ENCODE measurements around the gene ZBTB7C.

ZBTB7C gene

GRCh38 chr18:48181087-48181823 lies 227.9 kb downstream of the ZBTB7C start:
- H3K36me3 ChIP-seq (ENCODE audit: insufficient read depth, low read length), result no peaks in the 10 kb centered on the region
- H2AFZ ChIP-seq (ENCODE audit: low read depth, low read length), result no peak overlapping the region
- H3K4me2 ChIP-seq (ENCODE audit: insufficient read depth, low read length), result no peak overlapping the region
- no peaks in the 10 kb centered on the region; the same call in 1 of the 2 replicates for H4K20me1 ChIP-seq (ENCODE audit: insufficient read depth, low read length)
- no peak for ATAC-seq (ENCODE audit: insufficient read depth, low read depth)
- no peaks in the 10 kb centered on the region for H3K9me3 ChIP-seq (ENCODE audit: insufficient read depth, low read length, severe bottlenecking)
- H3K27me3 ChIP-seq (ENCODE audit: insufficient read depth, low read length, poor library complexity), result peaks cover 14% of the 10 kb centered on the region
- no peak for DNase-seq
- H3K27ac ChIP-seq (ENCODE audit: low read length), result no peak overlapping the region
- no peaks in the 10 kb centered on the region for H3K4me1 ChIP-seq (ENCODE audit: insufficient read depth, low read length)
- no peaks in the 10 kb centered on the region for H3K79me2 ChIP-seq (ENCODE audit: insufficient read depth, low read length)
- TF ChIP-seq, protein P1, sequence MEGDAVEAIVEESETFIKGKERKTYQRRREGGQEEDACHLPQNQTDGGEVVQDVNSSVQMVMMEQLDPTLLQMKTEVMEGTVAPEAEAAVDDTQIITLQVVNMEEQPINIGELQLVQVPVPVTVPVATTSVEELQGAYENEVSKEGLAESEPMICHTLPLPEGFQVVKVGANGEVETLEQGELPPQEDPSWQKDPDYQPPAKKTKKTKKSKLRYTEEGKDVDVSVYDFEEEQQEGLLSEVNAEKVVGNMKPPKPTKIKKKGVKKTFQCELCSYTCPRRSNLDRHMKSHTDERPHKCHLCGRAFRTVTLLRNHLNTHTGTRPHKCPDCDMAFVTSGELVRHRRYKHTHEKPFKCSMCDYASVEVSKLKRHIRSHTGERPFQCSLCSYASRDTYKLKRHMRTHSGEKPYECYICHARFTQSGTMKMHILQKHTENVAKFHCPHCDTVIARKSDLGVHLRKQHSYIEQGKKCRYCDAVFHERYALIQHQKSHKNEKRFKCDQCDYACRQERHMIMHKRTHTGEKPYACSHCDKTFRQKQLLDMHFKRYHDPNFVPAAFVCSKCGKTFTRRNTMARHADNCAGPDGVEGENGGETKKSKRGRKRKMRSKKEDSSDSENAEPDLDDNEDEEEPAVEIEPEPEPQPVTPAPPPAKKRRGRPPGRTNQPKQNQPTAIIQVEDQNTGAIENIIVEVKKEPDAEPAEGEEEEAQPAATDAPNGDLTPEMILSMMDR (IDR thresholded peaks at IDR 0.05; ENCODE audit: borderline replicate concordance, extremely low read depth, low read length, poor library complexity, severe bottlenecking), result no peak
- no peak for TF ChIP-seq EZH2 (IDR thresholded peaks at IDR 0.05; ENCODE audit: borderline replicate concordance, low read depth, low read length, severe bottlenecking)
- H3K9ac ChIP-seq (ENCODE audit: low read depth, low read length), result no peak overlapping the region
- no peak overlapping the region for H3K4me3 ChIP-seq (ENCODE audit: low read depth in 1 of 2, low read length in 2 of 2)

DNA sequence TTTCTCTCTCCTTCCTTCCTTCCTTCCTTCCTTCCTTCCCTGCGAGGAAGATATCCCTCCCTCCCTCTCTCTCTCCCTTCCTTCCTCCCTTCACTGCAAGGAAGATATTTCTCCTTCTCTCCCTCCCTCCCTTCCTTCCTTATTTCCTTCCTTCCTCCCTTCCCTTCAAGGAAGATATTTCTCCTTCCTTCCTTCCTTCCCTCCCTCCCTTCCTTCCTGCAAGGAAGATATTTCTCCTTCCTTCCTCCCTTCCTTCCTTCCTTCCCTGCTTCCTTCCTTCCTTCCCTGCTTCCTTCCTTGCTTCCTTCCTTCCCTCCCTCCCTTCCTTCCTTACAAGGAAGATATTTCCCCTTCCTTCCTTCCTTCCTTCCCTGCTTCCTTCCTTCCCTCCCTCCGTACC lies 229.5 kb downstream of the ZBTB7C start:
- Histone ChIP-seq H4K20me1 (ENCODE audit: insufficient read depth, low read length) (no peaks in the 10 kb centered on the region), H3K36me3 (ENCODE audit: insufficient read depth, low read length) (no peaks in the 10 kb centered on the region), H3K9ac (ENCODE audit: low read depth, low read length) (no peak overlapping the region), H2AFZ (ENCODE audit: low read depth, low read length) (no peak overlapping the region), H3K9me3 (ENCODE audit: insufficient read depth, low read length, severe bottlenecking) (no peaks in the 10 kb centered on the region), H3K79me2 (ENCODE audit: insufficient read depth, low read length) (no peaks in the 10 kb centered on the region), H3K27me3 (ENCODE audit: insufficient read depth, low read length, poor library complexity) (peaks cover 14% of the 10 kb centered on the region), H3K4me1 (ENCODE audit: insufficient read depth, low read length) (no peaks in the 10 kb centered on the region), H3K4me3 (ENCODE audit: low read depth in 1 of 2, low read length in 2 of 2) (no peak overlapping the region), H3K27ac (ENCODE audit: low read length) (no peak overlapping the region), H3K4me2 (ENCODE audit: insufficient read depth, low read length) (no peak overlapping the region)
- DNase-seq (no peak), ATAC-seq (ENCODE audit: insufficient read depth, low read depth) (no peak)
- TF ChIP-seq, protein P1 (IDR thresholded peaks at IDR 0.05; ENCODE audit: borderline replicate concordance, extremely low read depth, low read length, poor library complexity, severe bottlenecking), result no peak
- no peak for TF ChIP-seq EZH2 (IDR thresholded peaks at IDR 0.05; ENCODE audit: borderline replicate concordance, low read depth, low read length, severe bottlenecking)

DNA sequence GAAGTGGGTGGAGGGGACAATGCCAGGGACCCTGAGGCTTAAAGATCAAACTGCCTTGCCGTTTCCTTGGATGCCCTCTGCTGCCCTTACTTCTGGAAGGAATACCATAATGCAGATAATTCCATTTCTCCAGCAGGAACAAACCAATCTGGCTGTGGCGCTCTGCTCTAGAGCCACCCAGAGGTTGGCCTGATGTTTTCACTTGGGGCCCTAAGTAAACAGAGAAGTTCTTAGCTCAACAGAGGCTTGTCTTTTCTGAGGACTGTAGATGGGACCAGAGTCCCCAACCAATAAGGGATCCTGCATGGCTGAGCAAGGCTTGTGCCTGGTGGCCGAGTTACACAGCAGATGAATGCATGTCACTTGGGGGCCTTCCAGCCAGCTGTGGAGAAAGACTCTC lies 230.2 kb downstream of the ZBTB7C start:
- Histone ChIP-seq H3K4me2 (ENCODE audit: insufficient read depth, low read length) (no peak overlapping the region), H3K9me3 (ENCODE audit: insufficient read depth, low read length, severe bottlenecking) (no peaks in the 10 kb centered on the region), H3K27me3 (ENCODE audit: insufficient read depth, low read length, poor library complexity) (peaks cover 11% of the 10 kb centered on the region), H3K9ac (ENCODE audit: low read depth, low read length) (no peak overlapping the region), H3K4me1 (ENCODE audit: insufficient read depth, low read length) (no peaks in the 10 kb centered on the region), H4K20me1 (ENCODE audit: insufficient read depth, low read length) (no peaks in the 10 kb centered on the region), H3K4me3 (ENCODE audit: low read depth in 1 of 2, low read length in 2 of 2) (no peak overlapping the region), H3K27ac (ENCODE audit: low read length) (no peak overlapping the region), H3K36me3 (ENCODE audit: insufficient read depth, low read length) (no peaks in the 10 kb centered on the region), H3K79me2 (ENCODE audit: insufficient read depth, low read length) (no peaks in the 10 kb centered on the region), H2AFZ (ENCODE audit: low read depth, low read length) (no peak overlapping the region)
- DNase-seq, result no peak
- no peak for TF ChIP-seq EZH2 (IDR thresholded peaks at IDR 0.05; ENCODE audit: borderline replicate concordance, low read depth, low read length, severe bottlenecking)
- TF ChIP-seq, protein P1 (IDR thresholded peaks at IDR 0.05; ENCODE audit: borderline replicate concordance, extremely low read depth, low read length, poor library complexity, severe bottlenecking), result no peak
- no peak for ATAC-seq (ENCODE audit: insufficient read depth, low read depth)
